ENCODE results near the gene ACSL3.
"Not testable (repeated sequence)": the region's sequence is repeated elsewhere in the genome, so short reads cannot be mapped to it uniquely, and the experiment has no call there.

ACSL3 gene

GRCh38 chr2:222844323-222844722 lies 16.5 kb upstream of the ACSL3 start:
- Histone ChIP-seq H3K27me3 (ENCODE audit: control insufficient read depth, low read length) (0 out of 2 replicates have a peak, but pooled peaks cover 2% of the 10 kb centered on the region), H3K9me2 (replicated peaks; ENCODE audit: control insufficient read depth, low read length) (no peaks in the 10 kb centered on the region), H3K4me3 (ENCODE audit: low read length) (no peak overlapping the region), H3K36me3 (ENCODE audit: control insufficient read depth, low read length) (no peaks in the 10 kb centered on the region), H4K20me1 (ENCODE audit: control insufficient read depth, insufficient read depth, low read depth, low read length) (no peaks in the 10 kb centered on the region), H3K79me2 (ENCODE audit: control insufficient read depth, low read length) (no peaks in the 10 kb centered on the region), H3F3A (ENCODE audit: control insufficient read depth, insufficient read depth) (no peaks in the 10 kb centered on the region), H3K4me2 (ENCODE audit: low read length) (no peak overlapping the region), H3K27ac (ENCODE audit: low read depth, low read length) (no peak overlapping the region), H3K9me3 (ENCODE audit: control insufficient read depth, insufficient read depth, low read length) (no peaks in the 10 kb centered on the region), H3K4me1 (ENCODE audit: control insufficient read depth, low read length) (peaks cover 7% of the 10 kb centered on the region)
- TF ChIP-seq CTCF (IDR thresholded peaks at IDR 0.05; ENCODE audit: low read depth, low read length, poor library complexity, severe bottlenecking), result no peak
- no peak for TF ChIP-seq EZH2phosphoT487 (IDR thresholded peaks at IDR 0.05; ENCODE audit: borderline replicate concordance, low read length)

- not testable (repeated sequence) for H3K36me3 ChIP-seq (ENCODE audit: control insufficient read depth, low read length); H3K4me2 ChIP-seq (ENCODE audit: low read length); H3K9me3 ChIP-seq (ENCODE audit: control insufficient read depth, insufficient read depth, low read length); H4K20me1 ChIP-seq (ENCODE audit: control insufficient read depth, insufficient read depth, low read depth, low read length); H3F3A ChIP-seq (ENCODE audit: control insufficient read depth, insufficient read depth); H3K79me2 ChIP-seq (ENCODE audit: control insufficient read depth, low read length); H3K9me2 ChIP-seq (replicated peaks; ENCODE audit: control insufficient read depth, low read length); H3K4me3 ChIP-seq (ENCODE audit: low read length); H3K27me3 ChIP-seq (ENCODE audit: control insufficient read depth, low read length); H3K27ac ChIP-seq (ENCODE audit: low read depth, low read length); H3K4me1 ChIP-seq (ENCODE audit: control insufficient read depth, low read length)
Measured at GRCh38 chr2:222845314-222845713, 15.5 kb upstream of the ACSL3 start.

GRCh38 chr2:222846003-222846402 lies 14.8 kb upstream of the ACSL3 start:
- TF ChIP-seq CTCF (IDR thresholded peaks at IDR 0.05; ENCODE audit: low read depth, low read length, poor library complexity, severe bottlenecking) (no peak), EZH2phosphoT487 (IDR thresholded peaks at IDR 0.05; ENCODE audit: borderline replicate concordance, low read length) (no peak)
- Histone ChIP-seq H4K20me1 (ENCODE audit: control insufficient read depth, insufficient read depth, low read depth, low read length) (no peaks in the 10 kb centered on the region), H3K79me2 (ENCODE audit: control insufficient read depth, low read length) (no peaks in the 10 kb centered on the region), H3K27me3 (ENCODE audit: control insufficient read depth, low read length) (0 out of 2 replicates have a peak, but pooled peaks cover 2% of the 10 kb centered on the region), H3K9me2 (replicated peaks; ENCODE audit: control insufficient read depth, low read length) (no peaks in the 10 kb centered on the region), H3K27ac (ENCODE audit: low read depth, low read length) (no peak overlapping the region), H3K4me3 (ENCODE audit: low read length) (no peak overlapping the region), H3F3A (ENCODE audit: control insufficient read depth, insufficient read depth) (no peaks in the 10 kb centered on the region), H3K4me1 (ENCODE audit: control insufficient read depth, low read length) (peaks cover 7% of the 10 kb centered on the region), H3K9me3 (ENCODE audit: control insufficient read depth, insufficient read depth, low read length) (no peaks in the 10 kb centered on the region), H3K36me3 (ENCODE audit: control insufficient read depth, low read length) (no peaks in the 10 kb centered on the region), H3K4me2 (ENCODE audit: low read length) (no peak overlapping the region)

GRCh38 chr2:222848031-222848430 lies 12.8 kb upstream of the ACSL3 start:
- not testable (repeated sequence) for H3K27me3 ChIP-seq (ENCODE audit: control insufficient read depth, low read length); H3K79me2 ChIP-seq (ENCODE audit: control insufficient read depth, low read length); H3K9me3 ChIP-seq (ENCODE audit: control insufficient read depth, insufficient read depth, low read length); H3K4me3 ChIP-seq (ENCODE audit: low read length); H3F3A ChIP-seq (ENCODE audit: control insufficient read depth, insufficient read depth); H3K27ac ChIP-seq (ENCODE audit: low read depth, low read length); H3K4me1 ChIP-seq (ENCODE audit: control insufficient read depth, low read length); H3K36me3 ChIP-seq (ENCODE audit: control insufficient read depth, low read length); H4K20me1 ChIP-seq (ENCODE audit: control insufficient read depth, insufficient read depth, low read depth, low read length); H3K4me2 ChIP-seq (ENCODE audit: low read length); H3K9me2 ChIP-seq (replicated peaks; ENCODE audit: control insufficient read depth, low read length)

Measured in DOHH2 (cell line).